Measurements from ENCODE around the gene ZNF618.

GRCh38 chr9:113932906-113933584 is 56.9 kb downstream of the ZNF618 start:
- TF ChIP-seq CTCF (IDR thresholded peaks at IDR 0.05) (no peak), POLR2A (IDR thresholded peaks at IDR 0.05) (no peak)
